ENCODE data around the gene ATP5F1E.
"Not testable (repeated sequence)": the region's sequence is repeated elsewhere in the genome, so short reads cannot be mapped to it uniquely, and the experiment has no call there.

Gene ATP5F1E

GRCh38 chr20:58986286-58986967 lies 45.7 kb downstream of the ATP5F1E start:
- H3K27ac ChIP-seq, result no peak overlapping the region
- no peak for TF ChIP-seq CTCF (conservative IDR thresholded peaks at IDR 0.05)

GRCh38 chr20:58985656-58986055 lies 46.5 kb downstream of the ATP5F1E start:
- no peak overlapping the region for H3K27ac ChIP-seq
- TF ChIP-seq CTCF (conservative IDR thresholded peaks at IDR 0.05), result no peak

GRCh38 chr20:58984691-58985090 lies 47.4 kb downstream of the ATP5F1E start:
- no peak for TF ChIP-seq CTCF (conservative IDR thresholded peaks at IDR 0.05)
- no peak overlapping the region for H3K27ac ChIP-seq

- H3K27ac ChIP-seq, result not testable (repeated sequence)
Measured at GRCh38 chr20:58983115-58983468, 49.0 kb downstream of the ATP5F1E start.

- peak overlapping the region; percentile 94; the same call in 1 of the 2 replicates for H3K27ac ChIP-seq
- no peak for TF ChIP-seq CTCF (conservative IDR thresholded peaks at IDR 0.05)
Measured at GRCh38 chr20:58982406-58983114, 49.6 kb downstream of the ATP5F1E start.

- TF ChIP-seq CTCF (conservative IDR thresholded peaks at IDR 0.05), result no peak
- peak overlapping the region; percentile 94 for H3K27ac ChIP-seq
Measured at GRCh38 chr20:58981628-58982364, 50.3 kb downstream of the ATP5F1E start.

GRCh38 chr20:58980711-58981627 lies 51.2 kb downstream of the ATP5F1E start, which contains the start of gene NELFCD:
NELFCD (plus strand) TSS chr20:58981256; CDS start chr20:58981310, 54 bp downstream.
- peak within 1 kb of the TSS; percentile 94 for H3K27ac ChIP-seq

More at GRCh38 chr20:58980711-58981627, 51.2 kb downstream of the ATP5F1E start, which contains the start of gene NELFCD:
- TF ChIP-seq CTCF (conservative IDR thresholded peaks at IDR 0.05), result no peak
